GM12878 (cell line): ENCODE results near the gene ARSJ. TPM values are rescaled to one million over a fixed set of nuclear protein-coding genes. Genes with fewer than 3 reads are reported as not detected.

ENCODE experiments used
- ATAC-seq: fragments of 200-7000 bp; cut with Tn5 transposase; 3 replicates; pipeline ENCODE4 v1.9.1; 2020; ENCODE audit warnings: mild to moderate bottlenecking, moderate library complexity
- BruUV-seq: library from RNA; stranded (reverse); fragments of 400-500 nt; replicated peaks from 2 replicates; lab custom pipeline; 2021; lab: Mats Ljungman, UMichigan
- CTCF ChIA-PET: fragments of 300-600 bp; sonication (Branson Sonifier 250); formaldehyde crosslinking; extraction: SDS; loops from one replicate; lab custom pipeline; 2021; ENCODE audit warnings: inconsistent platforms; lab: Yijun Ruan, JAX
- POLR2A ChIA-PET: fragments of 350-600 bp; formaldehyde crosslinking; extraction: SDS; loops from one replicate; lab custom pipeline; 2021; ENCODE audit warnings: inconsistent platforms; lab: Charles Lee
- RAD21 ChIA-PET: fragments of 300-600 bp; sonication (Branson Sonifier 250); formaldehyde crosslinking; loops from one replicate; lab custom pipeline; 2023; ENCODE audit warnings: antibody characterized with exemption; ENCODE audit not compliant: unreplicated experiment; lab: Charles Lee
- SMC1A ChIA-PET: fragments of 300-600 bp; sonication (Branson Sonifier 250); formaldehyde crosslinking; loops from one replicate; lab custom pipeline; 2023; ENCODE audit not compliant: unreplicated experiment, uncharacterized antibody; lab: Charles Lee
- DNase-seq: peaks from one replicate; pipeline ENCODE4 v3.0.0-alpha.2; 2011; ENCODE audit warnings: low read depth, low spot score
- FAIRE-seq: peaks from 3 replicates; lab custom pipeline; 2011; peaks lifted over from hg19 to GRCh38; lab: Jason Lieb, UNC
- H2AFZ ChIP-seq: 2 replicates; pipeline ENCODE4 v1.6.0; 2011; ENCODE audit warnings: low read depth, low read length, control low read depth; ENCODE audit not compliant: control insufficient read depth
- H3K27ac ChIP-seq: 2 replicates; pipeline ENCODE4 v1.5.1; 2011; ENCODE audit warnings: control low read depth; ENCODE audit not compliant: control insufficient read depth, insufficient read depth
- H3K27me3 ChIP-seq, 2 experiments: replicated peaks in 1 of 2; 2 replicates each; pipeline versions ENCODE4 v1.6.0 to v1.6.1; 2011; ENCODE audit warnings: low read length in 1 of 2; ENCODE audit not compliant: control insufficient read depth in 2 of 2, insufficient read depth in 2 of 2
- H3K36me3 ChIP-seq, 2 experiments: 2 replicates each; pipeline ENCODE4 v1.5.1; 2011; ENCODE audit warnings: low read length in 1 of 2; ENCODE audit not compliant: control insufficient read depth in 2 of 2, insufficient read depth in 2 of 2
- H3K4me1 ChIP-seq: 2 replicates; pipeline ENCODE4 v1.6.1; 2011; ENCODE audit warnings: mild to moderate bottlenecking, low read length, moderate library complexity, mixed read lengths; ENCODE audit not compliant: control insufficient read depth, insufficient read depth
- H3K4me2 ChIP-seq: 2 replicates; pipeline ENCODE4 v1.6.0; 2011; ENCODE audit warnings: control low read depth; ENCODE audit not compliant: control insufficient read depth, insufficient read depth
- H3K4me3 ChIP-seq: fragments of 200-600 bp; sonication (generic); 2 replicates; pipeline ENCODE4 v1.5.1; 2016
- H3K79me2 ChIP-seq: 2 replicates; pipeline ENCODE4 v1.6.0; 2011; ENCODE audit warnings: low read length; ENCODE audit not compliant: control insufficient read depth, insufficient read depth
- H3K9ac ChIP-seq: 2 replicates; pipeline ENCODE4 v1.8.0; 2011; ENCODE audit warnings: low read length, control low read depth, mixed read lengths; ENCODE audit not compliant: control insufficient read depth, insufficient read depth
- H3K9me3 ChIP-seq: replicated peaks from 3 replicates; pipeline ENCODE4 v1.5.1; 2011; ENCODE audit warnings: mild to moderate bottlenecking, low read length; ENCODE audit not compliant: control insufficient read depth, insufficient read depth
- H4K20me1 ChIP-seq: 2 replicates; pipeline ENCODE4 v1.6.0; 2011; ENCODE audit not compliant: control insufficient read depth, insufficient read depth
- CHD2 ChIP-seq: IDR thresholded peaks from 2 replicates; pipeline ENCODE4 v1.6.1; 2011; ENCODE audit warnings: low read depth, low read length, improper control_type of control experiment, borderline replicate concordance
- EP300 ChIP-seq, 2 experiments: fragments of 150-350 bp in 1 of 2; IDR thresholded peaks; 2 replicates each; pipeline ENCODE4 v1.6.1; 2011 to 2012; ENCODE audit warnings: low read depth in 2 of 2, low read length in 2 of 2, borderline replicate concordance in 1 of 2, improper control_type of control experiment in 1 of 2, inconsistent platforms in 1 of 2; ENCODE audit not compliant: control insufficient read depth in 1 of 2
- EZH2 ChIP-seq: IDR thresholded peaks from 2 replicates; pipeline ENCODE4 v1.6.1; 2012; ENCODE audit warnings: low read depth, mild to moderate bottlenecking, control low read depth, inconsistent platforms, low read length, borderline replicate concordance; ENCODE audit not compliant: control insufficient read depth
- GATAD2B ChIP-seq: fragments of 450-650 bp; conservative IDR thresholded peaks from 2 replicates; pipeline ENCODE4 v1.6.1; 2017; ENCODE audit warnings: low read depth, mild to moderate bottlenecking, moderate library complexity
- IKZF1 ChIP-seq: fragments of 450-650 bp; conservative IDR thresholded peaks from 2 replicates; pipeline ENCODE4 v1.6.1; 2017; ENCODE audit warnings: antibody characterized with exemption, mild to moderate bottlenecking
- NRF1 ChIP-seq: conservative IDR thresholded peaks from 2 replicates; pipeline ENCODE4 v1.6.1; 2011; ENCODE audit warnings: mild to moderate bottlenecking, low read depth, low read length, improper control_type of control experiment
- PML ChIP-seq: IDR thresholded peaks from 2 replicates; pipeline ENCODE4 v1.6.1; 2012; ENCODE audit warnings: low read length, inconsistent platforms
- POLR2AphosphoS2 ChIP-seq: IDR thresholded peaks from 2 replicates; pipeline ENCODE4 v1.6.1; 2011; ENCODE audit warnings: low read depth, mild to moderate bottlenecking, low read length, improper control_type of control experiment, moderate library complexity
- POU2F2 ChIP-seq: IDR thresholded peaks from 3 replicates; pipeline ENCODE4 v1.6.1; 2011; ENCODE audit warnings: low read depth, mild to moderate bottlenecking, low read length, borderline replicate concordance
- SREBF1 ChIP-seq: IDR thresholded peaks from 2 replicates; pipeline ENCODE4 v1.6.1; 2012; ENCODE audit warnings: mild to moderate bottlenecking, low read length
- ZNF274 ChIP-seq: IDR thresholded peaks from one replicate; pipeline ENCODE4 v1.8.0; 2011; ENCODE audit not compliant: insufficient read length, insufficient read depth
- ZNF622 ChIP-seq: fragments of 450-650 bp; IDR thresholded peaks from 2 replicates; pipeline ENCODE4 v1.6.1; 2017; ENCODE audit warnings: mild to moderate bottlenecking, inconsistent platforms
- ZZZ3 ChIP-seq: IDR thresholded peaks from 2 replicates; pipeline ENCODE4 v1.6.1; 2011; ENCODE audit warnings: low read depth; ENCODE audit not compliant: control insufficient read depth, insufficient read length
- WGBS: methylation state at CpG from one replicate; pipeline ENCODE4 v1.1.6; 2016; ENCODE audit warnings: low lambda C conversion rate; ENCODE audit not compliant: insufficient replicate concordance, insufficient coverage; ENCODE audit errors: missing lambda C conversion rate; 5-methylcytosine and 5-hydroxymethylcytosine counted together
- in situ Hi-C: fragments of 300-500 bp; cut with MboI; formaldehyde crosslinking; loops from 9 replicates; pipeline ENCODE4 v1.14.3; 2018; ENCODE audit warnings: mixed read lengths
- intact Hi-C: fragments of 100-400 bp; cut with micrococcal nuclease; formaldehyde crosslinking; loops from one replicate; pipeline ENCODE4 v1.14.2; 2022; ENCODE audit not compliant: unreplicated experiment
- polyA plus RNA-seq, 11 experiments: library from polyadenylated mRNA; depleted of rRNA in 4 of 11; unstranded in 6 of 11; stranded (reverse) in 5 of 11; fragments of >200 nt; fragmentation: Nextera tagmentation in 4 of 11; fragmentation: Illumina TruSeq in 1 of 11; extraction: Ambion mirVana in 4 of 11; extraction: Trizol in 1 of 11; gene quantifications; 1 replicate in 1 of 11; 2 replicates in 10 of 11; pipeline versions ENCODE4 v1.2.1 to v1.2.3, GENCODE V29; 2011 to 2016; ENCODE audit warnings: inconsistent platforms in 2 of 11, missing spikeins in 2 of 11, low read depth in 1 of 11
- total RNA-seq, 4 experiments: library from RNA; depleted of rRNA in 3 of 4; stranded (reverse); fragments of >200 nt in 3 of 4; fragmentation: Illumina TruSeq in 1 of 4; extraction: Trizol in 1 of 4; gene quantifications; 2 replicates each; pipeline versions ENCODE4 v1.2.1 to v1.2.3, GENCODE V29; 2013 to 2021
- TF ChIP-seq, protein P1 (sequence below): fragments of 450-650 bp; IDR thresholded peaks from 2 replicates; pipeline ENCODE4 v1.6.1; 2017; ENCODE audit warnings: mild to moderate bottlenecking, moderate library complexity
- TF ChIP-seq, protein P2 (sequence below): IDR thresholded peaks from 2 replicates; pipeline ENCODE4 v1.6.1; 2012; ENCODE audit warnings: mild to moderate bottlenecking, low read depth, low read length
- TF ChIP-seq, protein P3 (sequence below): fragments of 450-650 bp; IDR thresholded peaks from 2 replicates; pipeline ENCODE4 v1.6.1; 2016; ENCODE audit warnings: mild to moderate bottlenecking

Gene ARSJ
- total and polyA plus RNA-seq, 10 of the 15 experiments (the other 5 are each of a cell fraction or from before 2014, with no cell fraction given), result under 0.01 to 0.19 (median 0.04) TPM; not detected in 5

DNA sequence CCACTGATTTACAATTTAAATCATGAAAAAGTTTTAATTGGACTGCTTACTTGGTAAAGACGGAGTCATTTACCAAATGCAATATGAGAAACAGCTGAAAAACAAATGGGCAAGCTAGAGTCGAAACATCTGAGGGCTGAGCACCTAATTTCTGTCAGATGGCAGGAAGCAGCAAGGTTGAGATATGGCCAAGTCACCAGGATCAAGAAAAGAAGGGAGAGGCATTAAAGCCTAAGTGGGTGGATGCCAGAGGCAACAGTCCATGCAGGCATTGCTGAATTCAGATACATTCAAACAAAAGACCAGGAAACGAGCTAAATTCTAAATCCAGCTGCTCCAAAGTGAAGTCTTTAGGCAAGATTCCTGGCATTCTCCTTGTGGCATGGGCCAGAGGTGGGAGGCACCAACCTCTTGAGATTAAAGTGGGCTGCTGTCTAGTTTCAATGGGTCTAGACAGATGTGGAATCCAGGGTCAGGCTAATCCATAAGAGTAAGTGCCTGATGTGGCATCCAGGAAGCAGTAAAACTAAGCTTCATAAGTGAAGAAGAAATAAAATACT lies 8.0 kb upstream of the ARSJ start:
- Histone ChIP-seq H3K27ac (no peak overlapping the region), H3K4me3 (no peak overlapping the region), H3K9ac (no peak overlapping the region), H2AFZ (no peak overlapping the region), H3K36me3 (no peaks in the 10 kb centered on the region), H3K4me2 (no peak overlapping the region), H3K79me2 (no peaks in the 10 kb centered on the region), H3K9me3 (no peaks in the 10 kb centered on the region), H3K27me3 (no peaks in the 10 kb centered on the region), H3K4me1 (no peaks in the 10 kb centered on the region), H4K20me1 (no peaks in the 10 kb centered on the region)
- BruUV-seq, result no TSS peak
- no peak for ATAC-seq
- in situ Hi-C loops, result no loop called here
- no peak for FAIRE-seq
- WGBS, result 6% methylated on average over 3 of the region's 3 CpGs
- DNase-seq, result no peak
- RAD21 ChIA-PET, result interaction anchor here (0.6 kb wide), 1 partner anchor 592 kb away, joined by 3 read pairs; no protein-coding TSS in a partner anchor
- CTCF ChIA-PET, result interaction anchor here (1.2 to 1.4 kb wide), 2 partner anchors 17 to 21 kb away, joined by 3 to 4 read pairs; no protein-coding TSS in a partner anchor
- POLR2A ChIA-PET, result no interaction called here
- SMC1A ChIA-PET, result no interaction called here
- intact Hi-C loops, result no loop called here
- TF ChIP-seq GATAD2B, result no peak
- TF ChIP-seq NRF1, result no peak
- TF ChIP-seq EP300 (IDR thresholded peaks at IDR 0.05; ENCODE audit: borderline replicate concordance in 1 of 2, control insufficient read depth in 1 of 2, low read depth in 2 of 2, low read length in 2 of 2), result no peak
- TF ChIP-seq, protein P1, sequence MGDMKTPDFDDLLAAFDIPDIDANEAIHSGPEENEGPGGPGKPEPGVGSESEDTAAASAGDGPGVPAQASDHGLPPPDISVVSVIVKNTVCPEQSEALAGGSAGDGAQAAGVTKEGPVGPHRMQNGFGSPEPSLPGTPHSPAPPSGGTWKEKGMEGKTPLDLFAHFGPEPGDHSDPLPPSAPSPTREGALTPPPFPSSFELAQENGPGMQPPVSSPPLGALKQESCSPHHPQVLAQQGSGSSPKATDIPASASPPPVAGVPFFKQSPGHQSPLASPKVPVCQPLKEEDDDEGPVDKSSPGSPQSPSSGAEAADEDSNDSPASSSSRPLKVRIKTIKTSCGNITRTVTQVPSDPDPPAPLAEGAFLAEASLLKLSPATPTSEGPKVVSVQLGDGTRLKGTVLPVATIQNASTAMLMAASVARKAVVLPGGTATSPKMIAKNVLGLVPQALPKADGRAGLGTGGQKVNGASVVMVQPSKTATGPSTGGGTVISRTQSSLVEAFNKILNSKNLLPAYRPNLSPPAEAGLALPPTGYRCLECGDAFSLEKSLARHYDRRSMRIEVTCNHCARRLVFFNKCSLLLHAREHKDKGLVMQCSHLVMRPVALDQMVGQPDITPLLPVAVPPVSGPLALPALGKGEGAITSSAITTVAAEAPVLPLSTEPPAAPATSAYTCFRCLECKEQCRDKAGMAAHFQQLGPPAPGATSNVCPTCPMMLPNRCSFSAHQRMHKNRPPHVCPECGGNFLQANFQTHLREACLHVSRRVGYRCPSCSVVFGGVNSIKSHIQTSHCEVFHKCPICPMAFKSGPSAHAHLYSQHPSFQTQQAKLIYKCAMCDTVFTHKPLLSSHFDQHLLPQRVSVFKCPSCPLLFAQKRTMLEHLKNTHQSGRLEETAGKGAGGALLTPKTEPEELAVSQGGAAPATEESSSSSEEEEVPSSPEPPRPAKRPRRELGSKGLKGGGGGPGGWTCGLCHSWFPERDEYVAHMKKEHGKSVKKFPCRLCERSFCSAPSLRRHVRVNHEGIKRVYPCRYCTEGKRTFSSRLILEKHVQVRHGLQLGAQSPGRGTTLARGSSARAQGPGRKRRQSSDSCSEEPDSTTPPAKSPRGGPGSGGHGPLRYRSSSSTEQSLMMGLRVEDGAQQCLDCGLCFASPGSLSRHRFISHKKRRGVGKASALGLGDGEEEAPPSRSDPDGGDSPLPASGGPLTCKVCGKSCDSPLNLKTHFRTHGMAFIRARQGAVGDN, result no peak
- TF ChIP-seq ZZZ3, result no peak
- TF ChIP-seq ZNF622, result no peak
- TF ChIP-seq ZNF274, result no peak
- TF ChIP-seq POU2F2, result no peak
- TF ChIP-seq, protein P2, sequence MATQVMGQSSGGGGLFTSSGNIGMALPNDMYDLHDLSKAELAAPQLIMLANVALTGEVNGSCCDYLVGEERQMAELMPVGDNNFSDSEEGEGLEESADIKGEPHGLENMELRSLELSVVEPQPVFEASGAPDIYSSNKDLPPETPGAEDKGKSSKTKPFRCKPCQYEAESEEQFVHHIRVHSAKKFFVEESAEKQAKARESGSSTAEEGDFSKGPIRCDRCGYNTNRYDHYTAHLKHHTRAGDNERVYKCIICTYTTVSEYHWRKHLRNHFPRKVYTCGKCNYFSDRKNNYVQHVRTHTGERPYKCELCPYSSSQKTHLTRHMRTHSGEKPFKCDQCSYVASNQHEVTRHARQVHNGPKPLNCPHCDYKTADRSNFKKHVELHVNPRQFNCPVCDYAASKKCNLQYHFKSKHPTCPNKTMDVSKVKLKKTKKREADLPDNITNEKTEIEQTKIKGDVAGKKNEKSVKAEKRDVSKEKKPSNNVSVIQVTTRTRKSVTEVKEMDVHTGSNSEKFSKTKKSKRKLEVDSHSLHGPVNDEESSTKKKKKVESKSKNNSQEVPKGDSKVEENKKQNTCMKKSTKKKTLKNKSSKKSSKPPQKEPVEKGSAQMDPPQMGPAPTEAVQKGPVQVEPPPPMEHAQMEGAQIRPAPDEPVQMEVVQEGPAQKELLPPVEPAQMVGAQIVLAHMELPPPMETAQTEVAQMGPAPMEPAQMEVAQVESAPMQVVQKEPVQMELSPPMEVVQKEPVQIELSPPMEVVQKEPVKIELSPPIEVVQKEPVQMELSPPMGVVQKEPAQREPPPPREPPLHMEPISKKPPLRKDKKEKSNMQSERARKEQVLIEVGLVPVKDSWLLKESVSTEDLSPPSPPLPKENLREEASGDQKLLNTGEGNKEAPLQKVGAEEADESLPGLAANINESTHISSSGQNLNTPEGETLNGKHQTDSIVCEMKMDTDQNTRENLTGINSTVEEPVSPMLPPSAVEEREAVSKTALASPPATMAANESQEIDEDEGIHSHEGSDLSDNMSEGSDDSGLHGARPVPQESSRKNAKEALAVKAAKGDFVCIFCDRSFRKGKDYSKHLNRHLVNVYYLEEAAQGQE, result no peak
- TF ChIP-seq CHD2, result no peak
- TF ChIP-seq POLR2AphosphoS2, result no peak
- TF ChIP-seq, protein P3, sequence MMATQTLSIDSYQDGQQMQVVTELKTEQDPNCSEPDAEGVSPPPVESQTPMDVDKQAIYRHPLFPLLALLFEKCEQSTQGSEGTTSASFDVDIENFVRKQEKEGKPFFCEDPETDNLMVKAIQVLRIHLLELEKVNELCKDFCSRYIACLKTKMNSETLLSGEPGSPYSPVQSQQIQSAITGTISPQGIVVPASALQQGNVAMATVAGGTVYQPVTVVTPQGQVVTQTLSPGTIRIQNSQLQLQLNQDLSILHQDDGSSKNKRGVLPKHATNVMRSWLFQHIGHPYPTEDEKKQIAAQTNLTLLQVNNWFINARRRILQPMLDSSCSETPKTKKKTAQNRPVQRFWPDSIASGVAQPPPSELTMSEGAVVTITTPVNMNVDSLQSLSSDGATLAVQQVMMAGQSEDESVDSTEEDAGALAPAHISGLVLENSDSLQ, result no peak
- no peak for TF ChIP-seq SREBF1
- TF ChIP-seq PML, result no peak
- TF ChIP-seq IKZF1, result no peak
- no peak for TF ChIP-seq EZH2
